Ovary (tissue), 3 donors: ENCODE results near the gene HOXC11.

Source experiments
- CTCF ChIP-seq, 3 donors: fragments of 450-650 bp in 2 of 3; fragments of 200-600 bp in 1 of 3; IDR thresholded peaks; one replicate each; pipeline versions ENCODE4 v1.5.1 to v1.8.0; 2016 to 2022; ENCODE audit warnings: antibody characterized with exemption in 3 of 3, mild to moderate bottlenecking in 1 of 3
- EP300 ChIP-seq: sonication (generic); formaldehyde crosslinking; IDR thresholded peaks from one replicate; pipeline ENCODE4 v1.6.1; 2017; ENCODE audit warnings: antibody characterized with exemption
- POLR2A ChIP-seq: fragments of 450-650 bp; IDR thresholded peaks from one replicate; pipeline ENCODE4 v1.6.1; 2017; ENCODE audit warnings: antibody characterized with exemption, mild to moderate bottlenecking, moderate library complexity
- donor health status: DM: no; HTN: no; CAD: no.

DNA sequence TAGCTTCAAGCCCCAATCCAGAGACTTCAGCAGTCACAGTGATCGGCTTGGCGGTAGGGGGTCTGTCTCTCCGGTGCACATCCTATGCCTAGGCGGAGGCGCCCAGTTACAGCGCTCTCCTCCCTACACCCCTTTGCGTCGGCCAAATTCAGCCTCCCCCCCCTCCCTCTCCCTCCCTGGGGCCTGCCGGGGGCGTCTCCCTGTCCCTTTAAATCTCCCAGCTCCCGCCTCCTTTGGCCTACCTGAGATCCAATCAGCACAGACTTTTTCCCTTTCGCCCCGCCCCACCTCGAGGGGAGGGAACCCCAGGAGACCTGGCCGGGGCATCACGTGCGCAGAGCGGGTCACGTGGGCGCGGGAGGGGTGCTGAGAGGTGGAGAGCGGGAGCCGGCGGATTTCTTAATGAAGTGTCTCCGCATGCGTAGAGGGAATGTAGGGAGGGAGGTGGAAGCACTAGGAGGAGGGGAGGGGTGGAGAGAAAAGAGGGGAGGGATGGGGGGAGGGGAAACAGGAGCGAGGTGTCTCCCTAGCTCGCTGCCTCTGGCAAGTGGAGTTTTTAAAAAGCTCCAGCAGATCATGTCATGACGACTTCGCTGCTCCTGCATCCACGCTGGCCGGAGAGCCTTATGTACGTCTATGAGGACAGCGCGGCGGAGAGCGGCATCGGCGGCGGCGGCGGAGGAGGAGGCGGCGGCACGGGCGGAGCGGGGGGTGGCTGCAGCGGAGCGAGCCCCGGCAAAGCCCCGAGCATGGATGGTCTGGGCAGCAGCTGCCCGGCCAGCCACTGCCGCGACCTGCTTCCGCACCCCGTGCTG lies 34.4 kb upstream of the HOXC11 start, which contains the start of gene HOXC13:
- TF ChIP-seq POLR2A (no peak), CTCF (IDR thresholded peaks at IDR 0.05) (no peak), EP300 (no peak)
